OCI-LY1 (cell line): ENCODE measurements around the gene NOG.

Experiments used
- H2AFZ ChIP-seq: fragments of 200-600 bp; sonication (generic), shearing (Covaris generic); 2 replicates; pipeline ENCODE4 v1.6.0; 2014; ENCODE audit warnings: antibody characterized with exemption, mild to moderate bottlenecking, low read length
- H3F3A ChIP-seq: fragments of 200-600 bp; sonication (generic), shearing (Covaris generic); 2 replicates; pipeline ENCODE4 v1.6.0; 2014; ENCODE audit warnings: mild to moderate bottlenecking, antibody characterized with exemption, low read length, moderate library complexity; ENCODE audit not compliant: insufficient read depth
- H3K27ac ChIP-seq: fragments of 200-600 bp; sonication (generic); 2 replicates; pipeline ENCODE4 v1.5.1; 2014; ENCODE audit warnings: low read length, mixed run types, mild to moderate bottlenecking, low read depth; ENCODE audit not compliant: poor library complexity, severe bottlenecking
- H3K27me3 ChIP-seq: fragments of 200-600 bp; sonication (generic); 2 replicates; pipeline ENCODE4 v1.6.0; 2014; ENCODE audit warnings: antibody characterized with exemption, mild to moderate bottlenecking, low read length, moderate library complexity; ENCODE audit not compliant: insufficient read depth
- H3K36me3 ChIP-seq: fragments of 200-600 bp; sonication (generic); 2 replicates; pipeline ENCODE4 v1.6.1; 2014; ENCODE audit warnings: mild to moderate bottlenecking, antibody characterized with exemption, low read length, moderate library complexity, mixed read lengths; ENCODE audit not compliant: insufficient read depth
- H3K4me1 ChIP-seq: fragments of 200-600 bp; sonication (generic); 2 replicates; pipeline ENCODE4 v1.5.1; 2014; ENCODE audit warnings: mild to moderate bottlenecking, low read length, moderate library complexity; ENCODE audit not compliant: insufficient read depth, severe bottlenecking
- H3K4me2 ChIP-seq: fragments of 200-600 bp; sonication (generic), shearing (Covaris generic); 2 replicates; pipeline ENCODE4 v1.6.1; 2014; ENCODE audit warnings: low read length
- H3K4me3 ChIP-seq: fragments of 200-600 bp; sonication (generic); 2 replicates; pipeline ENCODE4 v1.5.1; 2014; ENCODE audit warnings: low read length, low read depth, mild to moderate bottlenecking, mixed read lengths; ENCODE audit not compliant: poor library complexity, severe bottlenecking
- H3K79me2 ChIP-seq: fragments of 200-600 bp; shearing (Covaris generic); 2 replicates; pipeline ENCODE4 v1.6.1; 2016; ENCODE audit warnings: mixed run types, low read length, mixed read lengths; ENCODE audit not compliant: insufficient read depth
- H3K9ac ChIP-seq: fragments of 200-600 bp; sonication (generic), shearing (Covaris generic); 2 replicates; pipeline ENCODE4 v1.6.1; 2014; ENCODE audit warnings: mild to moderate bottlenecking, low read length, mixed read lengths
- H3K9me2 ChIP-seq: fragments of 200-600 bp; sonication (generic), shearing (Covaris generic); 2 replicates; pipeline ENCODE4 v1.6.1; 2014; ENCODE audit warnings: low read depth, mild to moderate bottlenecking, low read length, mixed read lengths
- H3K9me3 ChIP-seq: fragments of 200-600 bp; shearing (Covaris generic); 2 replicates; pipeline ENCODE4 v1.6.1; 2014; ENCODE audit warnings: low read length, mixed read lengths
- H4K20me1 ChIP-seq: fragments of 200-600 bp; sonication (generic), shearing (Covaris generic); 2 replicates; pipeline ENCODE4 v1.6.0; 2016; ENCODE audit warnings: mild to moderate bottlenecking, low read length; ENCODE audit not compliant: insufficient read depth
- CTCF ChIP-seq: fragments of 200-600 bp; sonication (generic), shearing (Covaris generic); IDR thresholded peaks from 2 replicates; pipeline ENCODE4 v1.5.1; 2017; ENCODE audit warnings: mild to moderate bottlenecking, antibody characterized with exemption, low read length, moderate library complexity, mixed read lengths
- EZH2 ChIP-seq: fragments of 200-600 bp; sonication (generic), shearing (Covaris generic); IDR thresholded peaks from 2 replicates; pipeline ENCODE4 v1.8.0; 2017; ENCODE audit warnings: borderline replicate concordance, mixed run types, mild to moderate bottlenecking, antibody characterized with exemption, low read length, moderate library complexity, mixed read lengths

Gene NOG

GRCh38 chr17:56595831-56596690 is 2.6 kb downstream of the NOG start:
- H3K9me2 ChIP-seq = no peaks in the 10 kb centered on the region
- no peaks in the 10 kb centered on the region for H3K9me3 ChIP-seq
- H4K20me1 ChIP-seq = no peaks in the 10 kb centered on the region
- no peaks in the 10 kb centered on the region for H3F3A ChIP-seq
- H3K27me3 ChIP-seq = peaks cover 8% of the 10 kb centered on the region; the same call in 1 of the 2 replicates
- H3K4me3 ChIP-seq = no peak overlapping the region
- no peaks in the 10 kb centered on the region for H3K4me1 ChIP-seq
- TF ChIP-seq EZH2 = no peak
- no peak for TF ChIP-seq CTCF
- no peak overlapping the region for H2AFZ ChIP-seq
- no peak overlapping the region for H3K9ac ChIP-seq
- no peak overlapping the region for H3K27ac ChIP-seq
- no peaks in the 10 kb centered on the region for H3K79me2 ChIP-seq
- no peak overlapping the region for H3K4me2 ChIP-seq
- no peaks in the 10 kb centered on the region for H3K36me3 ChIP-seq

GRCh38 chr17:56596691-56597494 is 3.4 kb downstream of the NOG start:
- no peak overlapping the region for H3K4me3 ChIP-seq

GRCh38 chr17:56597495-56597990 is 4.0 kb downstream of the NOG start:
- no peak overlapping the region for H3K4me2 ChIP-seq

More at GRCh38 chr17:56596691-56597494, 3.4 kb downstream of the NOG start:
- Histone ChIP-seq H3K36me3 (no peaks in the 10 kb centered on the region), H3K9me2 (no peaks in the 10 kb centered on the region), H3K27ac (no peak overlapping the region), H2AFZ (no peak overlapping the region), H3K9me3 (no peaks in the 10 kb centered on the region), H3K9ac (no peak overlapping the region), H3K79me2 (no peaks in the 10 kb centered on the region), H4K20me1 (no peaks in the 10 kb centered on the region), H3K27me3 (peaks cover 4% of the 10 kb centered on the region; the same call in 1 of the 2 replicates), H3K4me1 (no peaks in the 10 kb centered on the region), H3K4me2 (no peak overlapping the region), H3F3A (no peaks in the 10 kb centered on the region)
- TF ChIP-seq CTCF (no peak), EZH2 (no peak)

More at GRCh38 chr17:56597495-56597990, 4.0 kb downstream of the NOG start:
- Histone ChIP-seq H2AFZ (no peak overlapping the region), H4K20me1 (no peaks in the 10 kb centered on the region), H3K27me3 (no peaks in the 10 kb centered on the region), H3K9ac (no peak overlapping the region), H3K4me3 (no peak overlapping the region), H3K9me2 (no peaks in the 10 kb centered on the region), H3K27ac (no peak overlapping the region), H3K4me1 (no peaks in the 10 kb centered on the region), H3K36me3 (no peaks in the 10 kb centered on the region), H3K9me3 (no peaks in the 10 kb centered on the region), H3K79me2 (no peaks in the 10 kb centered on the region), H3F3A (no peaks in the 10 kb centered on the region)
- TF ChIP-seq CTCF (no peak), EZH2 (no peak)
